ENCODE results near the gene CD46. TPM values are rescaled to one million over a fixed set of nuclear protein-coding genes. Genes with fewer than 3 reads are reported as not detected.

CD46 gene
- total and polyA plus RNA-seq, 2 donors (not counting 1 experiment from before 2014, with no cell fraction given): 38.6 to 173 TPM

DNA sequence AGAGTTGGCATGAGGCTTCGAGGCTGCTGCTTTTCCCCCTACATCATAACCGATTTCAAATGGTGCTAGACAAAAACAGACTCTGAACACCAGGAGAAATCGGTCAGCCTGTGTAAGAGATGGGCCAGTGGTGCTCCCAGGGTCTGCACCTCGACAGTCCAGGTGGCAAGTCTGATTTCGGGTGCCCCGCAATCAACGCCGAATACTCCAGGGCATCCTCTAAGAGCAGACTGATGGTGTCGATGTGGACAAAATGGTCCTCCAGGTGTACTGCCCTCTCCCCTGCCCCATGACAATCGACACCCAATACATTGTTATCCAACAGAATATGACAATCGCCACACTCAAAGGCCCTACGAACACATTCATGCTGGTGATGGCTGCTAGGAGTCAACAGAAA is 50.0 kb downstream of the CD46 start:
- H3K36me3 ChIP-seq (replicated peaks in 1 of 2; ENCODE audit: control extremely low read depth in 1 of 2, control insufficient read depth in 1 of 2, extremely low read depth in 1 of 2, insufficient read depth in 2 of 2, low read length in 1 of 2): peaks cover 0 to 56% of the 10 kb centered on the region in 2 experiments
- intact Hi-C loops (cut with micrococcal nuclease): no loop called here
- H4K20me1 ChIP-seq (ENCODE audit: control insufficient read depth, insufficient read depth, low read length, poor library complexity, severe bottlenecking): peaks cover 22% of the 10 kb centered on the region
- H3K4me3 Mint-ChIP-seq: no peak overlapping the region
- CTCF ChIA-PET: interaction anchor here (1.6 kb wide), 1 partner anchor 21 kb away, joined by 8 read pairs; no protein-coding TSS in a partner anchor
- no peak overlapping the region for H3K4me3 ChIP-seq (ENCODE audit: control extremely low read depth in 1 of 5, extremely low read depth in 1 of 5, insufficient read depth in 1 of 5, low read depth in 2 of 5, low read length in 4 of 5)
- DNase-seq (peak; percentile 17), ATAC-seq (ENCODE audit: low read depth) (no peak)
- H3K9ac ChIP-seq (ENCODE audit: low read length): no peak overlapping the region
- peaks cover 47% of the 10 kb centered on the region for H3K4me1 Mint-ChIP-seq
- TF ChIP-seq, protein P1, sequence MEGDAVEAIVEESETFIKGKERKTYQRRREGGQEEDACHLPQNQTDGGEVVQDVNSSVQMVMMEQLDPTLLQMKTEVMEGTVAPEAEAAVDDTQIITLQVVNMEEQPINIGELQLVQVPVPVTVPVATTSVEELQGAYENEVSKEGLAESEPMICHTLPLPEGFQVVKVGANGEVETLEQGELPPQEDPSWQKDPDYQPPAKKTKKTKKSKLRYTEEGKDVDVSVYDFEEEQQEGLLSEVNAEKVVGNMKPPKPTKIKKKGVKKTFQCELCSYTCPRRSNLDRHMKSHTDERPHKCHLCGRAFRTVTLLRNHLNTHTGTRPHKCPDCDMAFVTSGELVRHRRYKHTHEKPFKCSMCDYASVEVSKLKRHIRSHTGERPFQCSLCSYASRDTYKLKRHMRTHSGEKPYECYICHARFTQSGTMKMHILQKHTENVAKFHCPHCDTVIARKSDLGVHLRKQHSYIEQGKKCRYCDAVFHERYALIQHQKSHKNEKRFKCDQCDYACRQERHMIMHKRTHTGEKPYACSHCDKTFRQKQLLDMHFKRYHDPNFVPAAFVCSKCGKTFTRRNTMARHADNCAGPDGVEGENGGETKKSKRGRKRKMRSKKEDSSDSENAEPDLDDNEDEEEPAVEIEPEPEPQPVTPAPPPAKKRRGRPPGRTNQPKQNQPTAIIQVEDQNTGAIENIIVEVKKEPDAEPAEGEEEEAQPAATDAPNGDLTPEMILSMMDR (IDR thresholded peaks at IDR 0.05): no peak
- no peak for TF ChIP-seq EZH2 (IDR thresholded peaks at IDR 0.05; ENCODE audit: borderline replicate concordance, insufficient read depth, low read depth, low read length, poor library complexity, severe bottlenecking)
- H3K4me1 ChIP-seq (ENCODE audit: control insufficient read depth in 2 of 2, insufficient read depth in 2 of 2, low read length in 2 of 2): peaks cover 18 to 29% of the 10 kb centered on the region in 2 donors
- H3K27ac ChIP-seq (ENCODE audit: low read length in 2 of 2): no peak overlapping the region
- WGBS (ENCODE audit: insufficient coverage): 89% methylated on average over 10 of the region's 12 CpGs
- no peaks in the 10 kb centered on the region for H3K27me3 Mint-ChIP-seq
- H3K4me2 ChIP-seq (replicated peaks; ENCODE audit: low read depth, low read length, poor library complexity, severe bottlenecking): no peak overlapping the region
- no peaks in the 10 kb centered on the region for H3K27me3 ChIP-seq (replicated peaks in 1 of 4; ENCODE audit: control extremely low read depth in 1 of 4, control insufficient read depth in 3 of 4, insufficient read depth in 4 of 4, low read length in 3 of 4)
- H3K79me2 ChIP-seq (ENCODE audit: control insufficient read depth, insufficient read depth, low read length): peaks cover 4% of the 10 kb centered on the region
- H2AFZ ChIP-seq (ENCODE audit: insufficient read depth, low read depth, low read length, poor library complexity, severe bottlenecking): no peak overlapping the region
- no peaks in the 10 kb centered on the region for H3K9me3 Mint-ChIP-seq (ENCODE audit: insufficient read depth)
- H3K27ac Mint-ChIP-seq: peak overlapping the region; percentile 29
- H3K9me3 ChIP-seq (ENCODE audit: control extremely low read depth in 1 of 3, control insufficient read depth in 2 of 3, insufficient read depth in 1 of 3, low read length in 2 of 3): no peaks in the 10 kb centered on the region
- POLR2A ChIA-PET: no interaction called here

GRCh38 chr1:207803678-207804077 is 51.8 kb downstream of the CD46 start:
- ATAC-seq (ENCODE audit: low read depth): no peak
- ChIA-PET POLR2A (no interaction called here), CTCF (interaction anchor here (1.3 to 2.0 kb wide), 4 partner anchors 8 to 81 kb away, joined by 3 to 8 read pairs (median 4); no protein-coding TSS in a partner anchor)
- Histone ChIP-seq H3K4me3 (ENCODE audit: control extremely low read depth in 1 of 5, extremely low read depth in 1 of 5, insufficient read depth in 1 of 5, low read depth in 2 of 5, low read length in 4 of 5) (no peak overlapping the region), H3K27ac (ENCODE audit: low read length in 2 of 2) (no peak overlapping the region), H3K4me1 (ENCODE audit: control insufficient read depth in 2 of 2, insufficient read depth in 2 of 2, low read length in 2 of 2) (peaks cover 28 to 38% of the 10 kb centered on the region in 2 donors), H3K27me3 (replicated peaks in 1 of 4; ENCODE audit: control extremely low read depth in 1 of 4, control insufficient read depth in 3 of 4, insufficient read depth in 4 of 4, low read length in 3 of 4) (no peaks in the 10 kb centered on the region), H3K4me2 (replicated peaks; ENCODE audit: low read depth, low read length, poor library complexity, severe bottlenecking) (no peak overlapping the region), H3K36me3 (replicated peaks in 1 of 2; ENCODE audit: control extremely low read depth in 1 of 2, control insufficient read depth in 1 of 2, extremely low read depth in 1 of 2, insufficient read depth in 2 of 2, low read length in 1 of 2) (peaks cover 0 to 75% of the 10 kb centered on the region in 2 experiments), H3K79me2 (ENCODE audit: control insufficient read depth, insufficient read depth, low read length) (peaks cover 4% of the 10 kb centered on the region), H3K9me3 (ENCODE audit: control extremely low read depth in 1 of 3, control insufficient read depth in 2 of 3, insufficient read depth in 1 of 3, low read length in 2 of 3) (no peaks in the 10 kb centered on the region), H4K20me1 (ENCODE audit: control insufficient read depth, insufficient read depth, low read length, poor library complexity, severe bottlenecking) (peaks cover 32% of the 10 kb centered on the region), H3K9ac (ENCODE audit: low read length) (no peak overlapping the region), H2AFZ (ENCODE audit: insufficient read depth, low read depth, low read length, poor library complexity, severe bottlenecking) (no peak overlapping the region)
- intact Hi-C loops (cut with micrococcal nuclease): no loop called here
- peak; percentile 20 for DNase-seq
- Mint-ChIP-seq H3K4me1 (peaks cover 52% of the 10 kb centered on the region), H3K27ac (no peak overlapping the region), H3K4me3 (no peak overlapping the region), H3K9me3 (ENCODE audit: insufficient read depth) (no peaks in the 10 kb centered on the region), H3K27me3 (no peaks in the 10 kb centered on the region)
- WGBS (ENCODE audit: insufficient coverage): 97% methylated on average over 9 of the region's 9 CpGs
- TF ChIP-seq, protein P1 (IDR thresholded peaks at IDR 0.05): no peak
- no peak for TF ChIP-seq EZH2 (IDR thresholded peaks at IDR 0.05; ENCODE audit: borderline replicate concordance, insufficient read depth, low read depth, low read length, poor library complexity, severe bottlenecking)
